GM23338 (cell line): Measurements from ENCODE around the gene COMMD3. TPM values are rescaled to one million over a fixed set of nuclear protein-coding genes. Genes with fewer than 3 reads are reported as not detected.
A peak's percentile ranks its signal among the peaks of the same experiment; 100 is the strongest.

ENCODE experiments used
- ATAC-seq: fragments of 200-7000 bp; cut with Tn5 transposase; 3 replicates; pipeline ENCODE4 v1.9.1; 2020
- DNase-seq: peaks from one replicate; pipeline ENCODE4 v3.0.0-alpha.2; 2015; ENCODE audit warnings: low spot score
- H2AFZ ChIP-seq: fragments of 200-600 bp; sonication (generic); 2 replicates; pipeline ENCODE4 v1.8.0; 2016; ENCODE audit warnings: antibody characterized with exemption, mild to moderate bottlenecking, moderate library complexity
- H3F3A ChIP-seq: fragments of 200-600 bp; sonication (generic); replicated peaks from 2 replicates; pipeline ENCODE4 v1.8.0; 2017; ENCODE audit warnings: antibody characterized with exemption, mixed run types, low read depth
- H3K27ac ChIP-seq: fragments of 200-600 bp; sonication (generic); 2 replicates; pipeline ENCODE4 v1.6.1; 2016; ENCODE audit warnings: low read depth
- H3K27me3 ChIP-seq: fragments of 200-600 bp; sonication (generic); 2 replicates; pipeline ENCODE4 v1.8.0; 2016; ENCODE audit warnings: mild to moderate bottlenecking, mixed run types, moderate library complexity; ENCODE audit not compliant: insufficient read depth
- H3K36me3 ChIP-seq: fragments of 200-600 bp; sonication (generic); 2 replicates; pipeline ENCODE4 v1.8.0; 2016; ENCODE audit warnings: mild to moderate bottlenecking; ENCODE audit not compliant: insufficient read depth
- H3K4me1 ChIP-seq: fragments of 200-600 bp; sonication (generic); 2 replicates; pipeline ENCODE4 v1.8.0; 2016; ENCODE audit warnings: mild to moderate bottlenecking, moderate library complexity; ENCODE audit not compliant: insufficient read depth
- H3K4me2 ChIP-seq: fragments of 200-600 bp; sonication (generic); 2 replicates; pipeline ENCODE4 v1.7.1; 2017; ENCODE audit warnings: mixed run types
- H3K4me3 ChIP-seq: fragments of 200-600 bp; sonication (generic); 2 replicates; pipeline ENCODE4 v1.6.1; 2016; ENCODE audit warnings: mixed run types
- H3K79me2 ChIP-seq: fragments of 200-600 bp; sonication (generic); replicated peaks from 2 replicates; pipeline ENCODE4 v1.8.0; 2017; ENCODE audit warnings: mild to moderate bottlenecking; ENCODE audit not compliant: insufficient read depth
- H3K9me2 ChIP-seq: fragments of 200-600 bp; sonication (generic); 2 replicates; pipeline ENCODE4 v1.8.0; 2017; ENCODE audit not compliant: insufficient read depth
- H4K20me1 ChIP-seq: fragments of 200-600 bp; sonication (generic); replicated peaks from 2 replicates; pipeline ENCODE4 v1.8.0; 2017; ENCODE audit warnings: mild to moderate bottlenecking; ENCODE audit not compliant: insufficient read depth
- H3K27ac Mint-ChIP-seq: 2 replicates; pipeline ENCODE4 v1.8.0; 2020; ENCODE audit warnings: inconsistent platforms, mild to moderate bottlenecking, moderate library complexity, mixed read lengths
- H3K27me3 Mint-ChIP-seq: 3 replicates; pipeline ENCODE4 v1.8.0; 2022; ENCODE audit warnings: low read depth, mild to moderate bottlenecking, moderate library complexity, mixed read lengths, inconsistent platforms; ENCODE audit not compliant: insufficient read depth, poor library complexity
- H3K36me3 Mint-ChIP-seq: 3 replicates; pipeline ENCODE4 v1.8.0; 2021; ENCODE audit warnings: low read depth, mild to moderate bottlenecking, inconsistent platforms, moderate library complexity, mixed read lengths
- H3K4me1 Mint-ChIP-seq: 3 replicates; pipeline ENCODE4 v1.8.0; 2020; ENCODE audit warnings: mild to moderate bottlenecking, inconsistent platforms, mixed read lengths
- H3K4me3 Mint-ChIP-seq: 3 replicates; pipeline ENCODE4 v1.8.0; 2021; ENCODE audit warnings: moderate library complexity, mild to moderate bottlenecking, inconsistent platforms, mixed read lengths
- H3K9me3 Mint-ChIP-seq: 3 replicates; pipeline ENCODE4 v1.8.0; 2020; ENCODE audit warnings: moderate library complexity, mild to moderate bottlenecking, inconsistent platforms, mixed read lengths
- EZH2 ChIP-seq: fragments of 200-600 bp; sonication (generic); IDR thresholded peaks from one replicate; pipeline ENCODE4 v1.8.0; 2017; ENCODE audit warnings: antibody characterized with exemption, mild to moderate bottlenecking, low read depth; ENCODE audit not compliant: unreplicated experiment
- EZH2phosphoT487 ChIP-seq: fragments of 200-600 bp; sonication (generic); IDR thresholded peaks from one replicate; pipeline ENCODE4 v1.8.1; 2018; ENCODE audit warnings: antibody characterized with exemption; ENCODE audit not compliant: unreplicated experiment
- JUNB ChIP-seq: IDR thresholded peaks from one replicate; pipeline ENCODE4 v1.6.1; 2016; ENCODE audit warnings: antibody characterized with exemption; ENCODE audit not compliant: unreplicated experiment
- NANOG ChIP-seq: IDR thresholded peaks from 2 replicates; pipeline ENCODE4 v1.6.1; 2016; ENCODE audit warnings: antibody characterized with exemption, borderline replicate concordance
- ZNF331 ChIP-seq: fragments of 250-450 bp; sonication (Bioruptor Pico); IDR thresholded peaks from 2 replicates; pipeline ENCODE4 v1.5.0; 2020; ENCODE audit warnings: low read depth, mild to moderate bottlenecking, moderate library complexity
- polyA plus RNA-seq: library from polyadenylated mRNA; unstranded; fragments of >200 nt; fragmentation: Nextera tagmentation; extraction: Ambion mirVana; gene quantifications from 2 replicates; pipeline ENCODE4 v1.2.1, GENCODE V29; 2016
- total RNA-seq: library from RNA; depleted of rRNA; stranded (reverse); fragments of >200 nt; shearing (Covaris generic); gene quantifications from 2 replicates; pipeline ENCODE4 v1.2.3, GENCODE V29; 2014
- TF ChIP-seq, protein P1 (sequence below): IDR thresholded peaks from one replicate; pipeline ENCODE4 v1.6.1; 2018; ENCODE audit warnings: antibody characterized with exemption; ENCODE audit not compliant: unreplicated experiment
- TF ChIP-seq, protein P2 (sequence below), 2 experiments: fragments of 200-600 bp in 1 of 2; sonication (generic) in 1 of 2; conservative IDR thresholded peaks; 2 replicates each; pipeline versions ENCODE4 v1.5.1 to v1.6.1; 2016 to 2017; ENCODE audit warnings: antibody characterized with exemption in 2 of 2, low read depth in 2 of 2, mild to moderate bottlenecking in 2 of 2, moderate library complexity in 1 of 2
- TF ChIP-seq, protein P3 (sequence below): fragments of 250-450 bp; sonication (Bioruptor Pico); IDR thresholded peaks from 2 replicates; pipeline ENCODE4 v1.5.0; 2020; ENCODE audit warnings: mild to moderate bottlenecking, moderate library complexity

The COMMD3 gene
- total and polyA plus RNA-seq, 2 experiments from 2014 or later: 1.1 to 5.2 TPM

DNA sequence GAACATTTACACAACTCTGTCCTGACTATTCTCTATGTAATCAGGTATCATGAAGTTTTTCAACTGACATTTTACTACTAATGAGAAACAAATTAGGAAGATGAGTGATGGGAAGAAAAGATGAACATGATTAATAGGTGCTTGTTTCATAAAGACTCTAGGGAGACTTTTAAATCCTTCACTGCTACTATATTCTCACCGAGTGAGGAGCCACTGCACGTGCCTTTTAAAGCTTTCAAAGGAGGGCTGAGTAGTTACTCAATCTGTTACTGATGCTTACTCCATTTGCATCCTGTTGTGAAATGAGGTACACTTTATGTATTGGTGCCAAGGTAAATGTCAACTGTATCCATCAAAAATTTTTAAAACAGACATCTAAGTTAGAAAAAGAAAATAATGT, 1.3 kb upstream of the COMMD3 start (continued):
- TF ChIP-seq, protein P1, sequence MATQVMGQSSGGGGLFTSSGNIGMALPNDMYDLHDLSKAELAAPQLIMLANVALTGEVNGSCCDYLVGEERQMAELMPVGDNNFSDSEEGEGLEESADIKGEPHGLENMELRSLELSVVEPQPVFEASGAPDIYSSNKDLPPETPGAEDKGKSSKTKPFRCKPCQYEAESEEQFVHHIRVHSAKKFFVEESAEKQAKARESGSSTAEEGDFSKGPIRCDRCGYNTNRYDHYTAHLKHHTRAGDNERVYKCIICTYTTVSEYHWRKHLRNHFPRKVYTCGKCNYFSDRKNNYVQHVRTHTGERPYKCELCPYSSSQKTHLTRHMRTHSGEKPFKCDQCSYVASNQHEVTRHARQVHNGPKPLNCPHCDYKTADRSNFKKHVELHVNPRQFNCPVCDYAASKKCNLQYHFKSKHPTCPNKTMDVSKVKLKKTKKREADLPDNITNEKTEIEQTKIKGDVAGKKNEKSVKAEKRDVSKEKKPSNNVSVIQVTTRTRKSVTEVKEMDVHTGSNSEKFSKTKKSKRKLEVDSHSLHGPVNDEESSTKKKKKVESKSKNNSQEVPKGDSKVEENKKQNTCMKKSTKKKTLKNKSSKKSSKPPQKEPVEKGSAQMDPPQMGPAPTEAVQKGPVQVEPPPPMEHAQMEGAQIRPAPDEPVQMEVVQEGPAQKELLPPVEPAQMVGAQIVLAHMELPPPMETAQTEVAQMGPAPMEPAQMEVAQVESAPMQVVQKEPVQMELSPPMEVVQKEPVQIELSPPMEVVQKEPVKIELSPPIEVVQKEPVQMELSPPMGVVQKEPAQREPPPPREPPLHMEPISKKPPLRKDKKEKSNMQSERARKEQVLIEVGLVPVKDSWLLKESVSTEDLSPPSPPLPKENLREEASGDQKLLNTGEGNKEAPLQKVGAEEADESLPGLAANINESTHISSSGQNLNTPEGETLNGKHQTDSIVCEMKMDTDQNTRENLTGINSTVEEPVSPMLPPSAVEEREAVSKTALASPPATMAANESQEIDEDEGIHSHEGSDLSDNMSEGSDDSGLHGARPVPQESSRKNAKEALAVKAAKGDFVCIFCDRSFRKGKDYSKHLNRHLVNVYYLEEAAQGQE: no peak
- TF ChIP-seq, protein P2, sequence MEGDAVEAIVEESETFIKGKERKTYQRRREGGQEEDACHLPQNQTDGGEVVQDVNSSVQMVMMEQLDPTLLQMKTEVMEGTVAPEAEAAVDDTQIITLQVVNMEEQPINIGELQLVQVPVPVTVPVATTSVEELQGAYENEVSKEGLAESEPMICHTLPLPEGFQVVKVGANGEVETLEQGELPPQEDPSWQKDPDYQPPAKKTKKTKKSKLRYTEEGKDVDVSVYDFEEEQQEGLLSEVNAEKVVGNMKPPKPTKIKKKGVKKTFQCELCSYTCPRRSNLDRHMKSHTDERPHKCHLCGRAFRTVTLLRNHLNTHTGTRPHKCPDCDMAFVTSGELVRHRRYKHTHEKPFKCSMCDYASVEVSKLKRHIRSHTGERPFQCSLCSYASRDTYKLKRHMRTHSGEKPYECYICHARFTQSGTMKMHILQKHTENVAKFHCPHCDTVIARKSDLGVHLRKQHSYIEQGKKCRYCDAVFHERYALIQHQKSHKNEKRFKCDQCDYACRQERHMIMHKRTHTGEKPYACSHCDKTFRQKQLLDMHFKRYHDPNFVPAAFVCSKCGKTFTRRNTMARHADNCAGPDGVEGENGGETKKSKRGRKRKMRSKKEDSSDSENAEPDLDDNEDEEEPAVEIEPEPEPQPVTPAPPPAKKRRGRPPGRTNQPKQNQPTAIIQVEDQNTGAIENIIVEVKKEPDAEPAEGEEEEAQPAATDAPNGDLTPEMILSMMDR (conservative IDR thresholded peaks at IDR 0.05; ENCODE audit: low read depth in 2 of 2): no peak
- TF ChIP-seq EZH2: no peak
- TF ChIP-seq EZH2phosphoT487: no peak

DNA sequence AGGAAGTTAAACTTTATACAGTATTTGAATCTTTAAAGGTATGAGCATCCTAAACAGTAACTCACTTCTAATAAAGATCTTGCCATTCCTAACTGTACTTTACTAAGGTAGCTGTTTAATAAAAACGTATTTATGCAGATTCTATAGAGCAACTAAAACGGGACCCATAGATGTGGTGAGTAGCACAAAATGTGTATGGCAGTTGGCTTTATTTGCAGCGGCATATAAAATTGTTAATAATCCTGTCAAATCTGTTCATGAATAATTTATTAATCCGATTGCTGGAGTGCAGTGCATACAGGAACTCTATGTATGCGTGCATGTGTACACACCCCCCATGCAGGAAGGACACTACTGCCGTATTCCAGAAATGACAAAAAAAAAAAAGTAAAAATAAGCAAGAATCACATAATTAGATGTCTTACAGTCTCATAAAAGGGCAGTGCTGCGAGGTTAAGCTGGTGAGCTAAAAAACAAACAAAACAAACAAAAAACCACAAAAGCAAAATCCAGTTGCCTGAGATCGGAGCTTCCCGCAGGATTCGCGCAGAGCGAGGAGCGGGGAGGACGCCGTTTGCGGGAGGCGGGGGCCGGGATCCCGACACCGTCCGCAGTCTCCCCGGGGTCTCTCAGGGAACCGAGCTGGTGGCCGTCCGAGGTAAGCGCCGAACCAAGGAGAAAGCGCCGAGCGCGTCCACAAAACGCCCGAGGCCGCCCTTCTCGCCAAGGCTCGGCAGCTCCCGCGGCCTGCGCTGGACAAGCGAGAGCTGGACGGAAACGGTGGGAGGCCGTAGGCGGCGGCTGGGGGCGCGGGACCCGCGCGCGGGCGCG, 518 bp upstream of the COMMD3 start:
- TF ChIP-seq JUNB: no peak
- no peak for TF ChIP-seq ZNF331
- peak; percentile 69 for TF ChIP-seq EZH2
- TF ChIP-seq NANOG: no peak
- TF ChIP-seq EZH2phosphoT487: no peak
- TF ChIP-seq, protein P3, sequence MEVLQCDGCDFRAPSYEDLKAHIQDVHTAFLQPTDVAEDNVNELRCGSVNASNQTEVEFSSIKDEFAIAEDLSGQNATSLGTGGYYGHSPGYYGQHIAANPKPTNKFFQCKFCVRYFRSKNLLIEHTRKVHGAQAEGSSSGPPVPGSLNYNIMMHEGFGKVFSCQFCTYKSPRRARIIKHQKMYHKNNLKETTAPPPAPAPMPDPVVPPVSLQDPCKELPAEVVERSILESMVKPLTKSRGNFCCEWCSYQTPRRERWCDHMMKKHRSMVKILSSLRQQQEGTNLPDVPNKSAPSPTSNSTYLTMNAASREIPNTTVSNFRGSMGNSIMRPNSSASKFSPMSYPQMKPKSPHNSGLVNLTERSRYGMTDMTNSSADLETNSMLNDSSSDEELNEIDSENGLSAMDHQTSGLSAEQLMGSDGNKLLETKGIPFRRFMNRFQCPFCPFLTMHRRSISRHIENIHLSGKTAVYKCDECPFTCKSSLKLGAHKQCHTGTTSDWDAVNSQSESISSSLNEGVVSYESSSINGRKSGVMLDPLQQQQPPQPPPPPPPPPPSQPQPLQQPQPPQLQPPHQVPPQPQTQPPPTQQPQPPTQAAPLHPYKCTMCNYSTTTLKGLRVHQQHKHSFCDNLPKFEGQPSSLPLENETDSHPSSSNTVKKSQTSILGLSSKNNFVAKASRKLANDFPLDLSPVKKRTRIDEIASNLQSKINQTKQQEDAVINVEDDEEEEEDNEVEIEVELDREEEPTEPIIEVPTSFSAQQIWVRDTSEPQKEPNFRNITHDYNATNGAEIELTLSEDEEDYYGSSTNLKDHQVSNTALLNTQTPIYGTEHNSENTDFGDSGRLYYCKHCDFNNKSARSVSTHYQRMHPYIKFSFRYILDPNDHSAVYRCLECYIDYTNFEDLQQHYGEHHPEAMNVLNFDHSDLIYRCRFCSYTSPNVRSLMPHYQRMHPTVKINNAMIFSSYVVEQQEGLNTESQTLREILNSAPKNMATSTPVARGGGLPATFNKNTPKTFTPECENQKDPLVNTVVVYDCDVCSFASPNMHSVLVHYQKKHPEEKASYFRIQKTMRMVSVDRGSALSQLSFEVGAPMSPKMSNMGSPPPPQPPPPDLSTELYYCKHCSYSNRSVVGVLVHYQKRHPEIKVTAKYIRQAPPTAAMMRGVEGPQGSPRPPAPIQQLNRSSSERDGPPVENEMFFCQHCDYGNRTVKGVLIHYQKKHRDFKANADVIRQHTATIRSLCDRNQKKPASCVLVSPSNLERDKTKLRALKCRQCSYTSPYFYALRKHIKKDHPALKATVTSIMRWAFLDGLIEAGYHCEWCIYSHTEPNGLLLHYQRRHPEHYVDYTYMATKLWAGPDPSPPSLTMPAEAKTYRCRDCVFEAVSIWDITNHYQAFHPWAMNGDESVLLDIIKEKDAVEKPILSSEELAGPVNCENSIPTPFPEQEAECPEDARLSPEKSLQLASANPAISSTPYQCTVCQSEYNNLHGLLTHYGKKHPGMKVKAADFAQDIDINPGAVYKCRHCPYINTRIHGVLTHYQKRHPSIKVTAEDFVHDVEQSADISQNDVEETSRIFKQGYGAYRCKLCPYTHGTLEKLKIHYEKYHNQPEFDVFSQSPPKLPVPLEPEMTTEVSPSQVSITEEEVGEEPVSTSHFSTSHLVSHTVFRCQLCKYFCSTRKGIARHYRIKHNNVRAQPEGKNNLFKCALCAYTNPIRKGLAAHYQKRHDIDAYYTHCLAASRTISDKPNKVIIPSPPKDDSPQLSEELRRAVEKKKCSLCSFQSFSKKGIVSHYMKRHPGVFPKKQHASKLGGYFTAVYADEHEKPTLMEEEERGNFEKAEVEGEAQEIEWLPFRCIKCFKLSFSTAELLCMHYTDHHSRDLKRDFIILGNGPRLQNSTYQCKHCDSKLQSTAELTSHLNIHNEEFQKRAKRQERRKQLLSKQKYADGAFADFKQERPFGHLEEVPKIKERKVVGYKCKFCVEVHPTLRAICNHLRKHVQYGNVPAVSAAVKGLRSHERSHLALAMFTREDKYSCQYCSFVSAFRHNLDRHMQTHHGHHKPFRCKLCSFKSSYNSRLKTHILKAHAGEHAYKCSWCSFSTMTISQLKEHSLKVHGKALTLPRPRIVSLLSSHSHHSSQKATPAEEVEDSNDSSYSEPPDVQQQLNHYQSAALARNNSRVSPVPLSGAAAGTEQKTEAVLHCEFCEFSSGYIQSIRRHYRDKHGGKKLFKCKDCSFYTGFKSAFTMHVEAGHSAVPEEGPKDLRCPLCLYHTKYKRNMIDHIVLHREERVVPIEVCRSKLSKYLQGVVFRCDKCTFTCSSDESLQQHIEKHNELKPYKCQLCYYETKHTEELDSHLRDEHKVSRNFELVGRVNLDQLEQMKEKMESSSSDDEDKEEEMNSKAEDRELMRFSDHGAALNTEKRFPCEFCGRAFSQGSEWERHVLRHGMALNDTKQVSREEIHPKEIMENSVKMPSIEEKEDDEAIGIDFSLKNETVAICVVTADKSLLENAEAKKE (CRISPR knock-in tag): no peak
- H3K27ac ChIP-seq: no peak overlapping the region
- H3K4me2 ChIP-seq: peak overlapping the region; percentile 83
- H3K27me3 ChIP-seq: peaks cover 90% of the 10 kb centered on the region
- H3K79me2 ChIP-seq: no peaks in the 10 kb centered on the region
- peak; percentile 55 for ATAC-seq
- Mint-ChIP-seq H3K36me3 (peaks cover 3% of the 10 kb centered on the region; the same call in 2 of the 3 replicates), H3K4me3 (peak overlapping the region; percentile 84), H3K27ac (no peak overlapping the region), H3K9me3 (peaks cover 5% of the 10 kb centered on the region; the same call in 2 of the 3 replicates), H3K4me1 (peaks cover 29% of the 10 kb centered on the region), H3K27me3 (peaks cover 62% of the 10 kb centered on the region)
- H2AFZ ChIP-seq: peak overlapping the region; percentile 45; the same call in 1 of the 2 replicates
- peaks cover 21% of the 10 kb centered on the region for H4K20me1 ChIP-seq
- H3K4me3 ChIP-seq: peak overlapping the region; percentile 61
- peaks cover 21% of the 10 kb centered on the region for H3F3A ChIP-seq
- H3K36me3 ChIP-seq: no peaks in the 10 kb centered on the region
- no peaks in the 10 kb centered on the region for H3K9me2 ChIP-seq
- peaks cover 45% of the 10 kb centered on the region for H3K4me1 ChIP-seq
- DNase-seq: peak; percentile 87
